WTC11 (cell line): ENCODE results near the gene PRXL2B.

Source experiments
- CREM ChIP-seq: sonication (generic); formaldehyde crosslinking; IDR thresholded peaks from 2 replicates; pipeline ENCODE4 v1.8.1; 2022; ENCODE audit warnings: mild to moderate bottlenecking, missing genetic modification reagents, moderate library complexity
- CTCF ChIP-seq: fragments of 200-600 bp; IDR thresholded peaks from 2 replicates; pipeline ENCODE4 v1.8.0; 2022; ENCODE audit warnings: antibody characterized with exemption
- ESRRA ChIP-seq: sonication (generic); formaldehyde crosslinking; IDR thresholded peaks from 2 replicates; pipeline ENCODE4 v1.8.1; 2022; ENCODE audit warnings: mild to moderate bottlenecking, missing genetic modification reagents, borderline replicate concordance
- FOXJ3 ChIP-seq: sonication (generic); formaldehyde crosslinking; IDR thresholded peaks from 2 replicates; pipeline ENCODE4 v1.9.0; 2021; ENCODE audit warnings: missing genetic modification reagents, mild to moderate bottlenecking, borderline replicate concordance
- MAX ChIP-seq: sonication (generic); formaldehyde crosslinking; IDR thresholded peaks from 2 replicates; pipeline ENCODE4 v1.8.0; 2022; ENCODE audit warnings: mild to moderate bottlenecking, missing genetic modification reagents
- TCF7 ChIP-seq: sonication (generic); formaldehyde crosslinking; IDR thresholded peaks from 2 replicates; pipeline ENCODE4 v1.8.0; 2022; ENCODE audit warnings: mild to moderate bottlenecking, low read depth, missing genetic modification reagents, moderate library complexity
- ZNF232 ChIP-seq: sonication (generic); formaldehyde crosslinking; IDR thresholded peaks from 2 replicates; pipeline ENCODE4 v1.8.0; 2022; ENCODE audit warnings: mild to moderate bottlenecking, missing genetic modification reagents
- TF ChIP-seq, protein P1 (sequence below): sonication (generic); formaldehyde crosslinking; IDR thresholded peaks from 2 replicates; pipeline ENCODE4 v1.8.1; 2023; ENCODE audit warnings: mild to moderate bottlenecking, missing genetic modification reagents, moderate library complexity
- TF ChIP-seq, protein P2 (sequence below): sonication (generic); formaldehyde crosslinking; IDR thresholded peaks from 2 replicates; pipeline ENCODE4 v1.8.0; 2022; ENCODE audit warnings: mild to moderate bottlenecking, missing genetic modification reagents
- TF ChIP-seq, protein P3 (sequence below): sonication (generic); formaldehyde crosslinking; IDR thresholded peaks from 2 replicates; pipeline ENCODE4 v1.8.1; 2023; ENCODE audit warnings: mild to moderate bottlenecking, missing genetic modification reagents

- TF ChIP-seq, protein P1, sequence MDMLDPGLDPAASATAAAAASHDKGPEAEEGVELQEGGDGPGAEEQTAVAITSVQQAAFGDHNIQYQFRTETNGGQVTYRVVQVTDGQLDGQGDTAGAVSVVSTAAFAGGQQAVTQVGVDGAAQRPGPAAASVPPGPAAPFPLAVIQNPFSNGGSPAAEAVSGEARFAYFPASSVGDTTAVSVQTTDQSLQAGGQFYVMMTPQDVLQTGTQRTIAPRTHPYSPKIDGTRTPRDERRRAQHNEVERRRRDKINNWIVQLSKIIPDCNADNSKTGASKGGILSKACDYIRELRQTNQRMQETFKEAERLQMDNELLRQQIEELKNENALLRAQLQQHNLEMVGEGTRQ: no peak
- TF ChIP-seq FOXJ3 (CRISPR knock-in tag) (no peak), CTCF (no peak), ZNF232 (CRISPR knock-in tag) (no peak), MAX (CRISPR knock-in tag) (no peak), ESRRA (CRISPR knock-in tag) (no peak), TCF7 (CRISPR knock-in tag) (no peak), CREM (CRISPR knock-in tag) (no peak)
- TF ChIP-seq, protein P2, sequence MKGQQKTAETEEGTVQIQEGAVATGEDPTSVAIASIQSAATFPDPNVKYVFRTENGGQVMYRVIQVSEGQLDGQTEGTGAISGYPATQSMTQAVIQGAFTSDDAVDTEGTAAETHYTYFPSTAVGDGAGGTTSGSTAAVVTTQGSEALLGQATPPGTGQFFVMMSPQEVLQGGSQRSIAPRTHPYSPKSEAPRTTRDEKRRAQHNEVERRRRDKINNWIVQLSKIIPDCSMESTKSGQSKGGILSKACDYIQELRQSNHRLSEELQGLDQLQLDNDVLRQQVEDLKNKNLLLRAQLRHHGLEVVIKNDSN (CRISPR knock-in tag): no peak
- TF ChIP-seq, protein P3, sequence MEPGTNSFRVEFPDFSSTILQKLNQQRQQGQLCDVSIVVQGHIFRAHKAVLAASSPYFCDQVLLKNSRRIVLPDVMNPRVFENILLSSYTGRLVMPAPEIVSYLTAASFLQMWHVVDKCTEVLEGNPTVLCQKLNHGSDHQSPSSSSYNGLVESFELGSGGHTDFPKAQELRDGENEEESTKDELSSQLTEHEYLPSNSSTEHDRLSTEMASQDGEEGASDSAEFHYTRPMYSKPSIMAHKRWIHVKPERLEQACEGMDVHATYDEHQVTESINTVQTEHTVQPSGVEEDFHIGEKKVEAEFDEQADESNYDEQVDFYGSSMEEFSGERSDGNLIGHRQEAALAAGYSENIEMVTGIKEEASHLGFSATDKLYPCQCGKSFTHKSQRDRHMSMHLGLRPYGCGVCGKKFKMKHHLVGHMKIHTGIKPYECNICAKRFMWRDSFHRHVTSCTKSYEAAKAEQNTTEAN (CRISPR knock-in tag): no peak
Observed at GRCh38 chr1:2598329-2598931, 11.9 kb downstream of the PRXL2B start.
